HepG2 (cell line): ENCODE results near the gene OR4D9. TPM values are rescaled to one million over a fixed set of nuclear protein-coding genes. Genes with fewer than 3 reads are reported as not detected.
A peak's percentile ranks its signal among the peaks of the same experiment; 100 is the strongest.

Experiments used
- ARID4A ChIP-seq: sonication (generic); formaldehyde crosslinking; IDR thresholded peaks from 2 replicates; pipeline ENCODE4 v1.5.0; 2020; ENCODE audit warnings: mild to moderate bottlenecking, missing genetic modification reagents, borderline replicate concordance
- ELF3 ChIP-seq: IDR thresholded peaks from 2 replicates; pipeline ENCODE4 v1.6.1; 2016; ENCODE audit warnings: missing genetic modification reagents, missing compliant biosample characterization
- FOXK1 ChIP-seq: sonication (generic); formaldehyde crosslinking; IDR thresholded peaks from 2 replicates; pipeline ENCODE4 v1.4.0; 2020; ENCODE audit warnings: low read depth, missing genetic modification reagents, borderline replicate concordance
- GABPB1 ChIP-seq: IDR thresholded peaks from 2 replicates; pipeline ENCODE4 v1.6.1; 2016; ENCODE audit warnings: mild to moderate bottlenecking, missing genetic modification reagents, moderate library complexity, missing compliant biosample characterization
- HCFC1 ChIP-seq: fragments of 150-350 bp; IDR thresholded peaks from 2 replicates; pipeline ENCODE4 v1.6.1; 2014; ENCODE audit warnings: low read depth, low read length
- HOXA5 ChIP-seq: sonication (generic); formaldehyde crosslinking; IDR thresholded peaks from 2 replicates; pipeline ENCODE4 v1.4.0; 2020; ENCODE audit warnings: missing genetic modification reagents
- IRF1 ChIP-seq: sonication (generic); formaldehyde crosslinking; IDR thresholded peaks from 2 replicates; pipeline ENCODE4 v1.4.0; 2020; ENCODE audit warnings: low read depth, mild to moderate bottlenecking, missing genetic modification reagents
- KDM2A ChIP-seq: sonication (generic); formaldehyde crosslinking; IDR thresholded peaks from 2 replicates; pipeline ENCODE4 v1.4.0; 2020; ENCODE audit warnings: low read depth, missing genetic modification reagents, borderline replicate concordance
- RAD21 ChIP-seq: fragments of 450-650 bp; formaldehyde crosslinking; IDR thresholded peaks from 2 replicates; pipeline ENCODE4 v1.5.0; 2020; ENCODE audit warnings: mild to moderate bottlenecking
- REL ChIP-seq: sonication (generic); formaldehyde crosslinking; conservative IDR thresholded peaks from 2 replicates; pipeline ENCODE4 v1.8.0; 2022; ENCODE audit warnings: mild to moderate bottlenecking, missing genetic modification reagents, moderate library complexity
- RFXAP ChIP-seq: sonication (generic); formaldehyde crosslinking; IDR thresholded peaks from 2 replicates; pipeline ENCODE4 v1.4.0; 2020; ENCODE audit warnings: missing genetic modification reagents, borderline replicate concordance
- SSRP1 ChIP-seq: IDR thresholded peaks from 2 replicates; pipeline ENCODE4 v1.6.1; 2016; ENCODE audit warnings: control low read depth
- SUZ12 ChIP-seq: fragments of 150-350 bp; IDR thresholded peaks from 2 replicates; pipeline ENCODE4 v1.6.1; 2014; ENCODE audit warnings: low read depth, low read length
- TARDBP ChIP-seq: sonication (generic); formaldehyde crosslinking; IDR thresholded peaks from 2 replicates; pipeline ENCODE4 v1.8.0; 2022; ENCODE audit warnings: mild to moderate bottlenecking, missing genetic modification reagents
- ZBTB25 ChIP-seq: IDR thresholded peaks from 2 replicates; pipeline ENCODE4 v1.6.1; 2018; ENCODE audit warnings: missing genetic modification reagents
- ZNF609 ChIP-seq: sonication (generic); formaldehyde crosslinking; IDR thresholded peaks from 2 replicates; pipeline ENCODE4 v1.4.0; 2020; ENCODE audit warnings: mild to moderate bottlenecking, missing genetic modification reagents, borderline replicate concordance
- ZNF713 ChIP-seq: sonication (generic); formaldehyde crosslinking; IDR thresholded peaks from 2 replicates; pipeline ENCODE4 v1.4.0; 2020; ENCODE audit warnings: mild to moderate bottlenecking, missing genetic modification reagents
- ZNF788 ChIP-seq: sonication (generic); formaldehyde crosslinking; IDR thresholded peaks from 2 replicates; pipeline ENCODE4 v1.5.0; 2020; ENCODE audit warnings: mild to moderate bottlenecking, missing genetic modification reagents, borderline replicate concordance
- ZZZ3 ChIP-seq: sonication (generic); formaldehyde crosslinking; IDR thresholded peaks from 2 replicates; pipeline ENCODE4 v1.4.0; 2020; ENCODE audit warnings: missing genetic modification reagents, mild to moderate bottlenecking, borderline replicate concordance
- polyA plus RNA-seq, 8 experiments: library from polyadenylated mRNA; depleted of rRNA in 3 of 8; stranded (reverse) in 7 of 8; unstranded in 1 of 8; fragments of >200 nt; fragmentation: Illumina TruSeq in 4 of 8; extraction: Trizol in 4 of 8; gene quantifications; 2 replicates each; pipeline versions ENCODE4 v1.2.1 to v1.2.3, GENCODE V29; 2011 to 2016; ENCODE audit warnings: low read depth in 4 of 8, missing spikeins in 1 of 8, mixed read lengths in 1 of 8; ENCODE audit not compliant: insufficient read depth in 1 of 8
- total RNA-seq, 5 experiments: library from RNA; depleted of rRNA; stranded (reverse); fragments of >200 nt; fragmentation: Illumina TruSeq; extraction: Trizol; gene quantifications; 2 replicates each; pipeline ENCODE4 v1.2.3, GENCODE V29; 2016; ENCODE audit warnings: low read depth in 1 of 5

Gene OR4D9
- total and polyA plus RNA-seq, 2 of the 13 experiments (the other 11 are each of a cell fraction or from before 2014, with no cell fraction given), result not detected

GRCh38 chr11:59550368-59550841 lies 39.1 kb downstream of the OR4D9 start (continued):
- no peak; the same call in 1 of the 2 replicates for TF ChIP-seq TARDBP (CRISPR knock-in tag)
- peak; percentile 68; the same call in 1 of the 2 replicates for TF ChIP-seq ZNF609 (CRISPR knock-in tag)
- TF ChIP-seq KDM2A (CRISPR knock-in tag), result peak; percentile 60; the same call in 1 of the 2 replicates
- TF ChIP-seq HOXA5 (CRISPR knock-in tag), result peak; percentile 43; the same call in 1 of the 2 replicates
- TF ChIP-seq ZNF788 (CRISPR knock-in tag), result peak; percentile 90
- no peak; the same call in 1 of the 2 replicates for TF ChIP-seq REL (CRISPR knock-in tag)
- peak; percentile 95 for TF ChIP-seq ELF3 (CRISPR knock-in tag)
- TF ChIP-seq SSRP1, result peak; percentile 53
- peak; percentile 32; the same call in 1 of the 2 replicates for TF ChIP-seq RAD21 (CRISPR knock-in tag)
- TF ChIP-seq ZZZ3 (CRISPR knock-in tag), result no peak
- TF ChIP-seq FOXK1, result no peak
- TF ChIP-seq RFXAP (CRISPR knock-in tag), result peak; percentile 62; the same call in 1 of the 2 replicates
- TF ChIP-seq GABPB1 (CRISPR knock-in tag), result peak; percentile 66
- no peak for TF ChIP-seq ZNF713 (CRISPR knock-in tag)
- no peak for TF ChIP-seq SUZ12
- TF ChIP-seq HCFC1, result 0 out of 2 replicates have a peak, but pooled peaks have one; percentile 3
- TF ChIP-seq ARID4A (CRISPR knock-in tag), result peak; percentile 71; the same call in 1 of the 2 replicates
- TF ChIP-seq IRF1, result peak; percentile 85; the same call in 1 of the 2 replicates
- TF ChIP-seq ZBTB25 (CRISPR knock-in tag), result peak; percentile 58; the same call in 1 of the 2 replicates
